HG03280 (cell line): ENCODE data around the gene FAM50A.

Source experiments
- ATAC-seq: cut with Tn5 transposase; IDR thresholded peaks from one replicate; pipeline ENCODE4 v1.9.1; 2021; ENCODE audit warnings: mild to moderate bottlenecking, moderate library complexity; ENCODE audit not compliant: unreplicated experiment

Gene FAM50A

GRCh38 chrX:154463611-154464220 lies 19.8 kb downstream of the FAM50A start:
- no peak for ATAC-seq

GRCh38 chrX:154464806-154465365 lies 20.9 kb downstream of the FAM50A start:
- ATAC-seq = no peak

- no peak for ATAC-seq
Observed at GRCh38 chrX:154465601-154466000, 21.7 kb downstream of the FAM50A start.

- no peak for ATAC-seq
Observed at GRCh38 chrX:154466036-154466435, 22.1 kb downstream of the FAM50A start.

GRCh38 chrX:154466907-154467306 lies 23.0 kb downstream of the FAM50A start:
- no peak for ATAC-seq

GRCh38 chrX:154467556-154467955 lies 23.6 kb downstream of the FAM50A start:
- no peak for ATAC-seq

GRCh38 chrX:154468217-154468616 lies 24.3 kb downstream of the FAM50A start:
- ATAC-seq = no peak

- no peak for ATAC-seq
Observed at GRCh38 chrX:154469114-154469513, 25.2 kb downstream of the FAM50A start.

- ATAC-seq = no peak
Observed at GRCh38 chrX:154469880-154470279, 25.9 kb downstream of the FAM50A start.

- ATAC-seq = no peak
Observed at GRCh38 chrX:154470434-154470833, 26.5 kb downstream of the FAM50A start.

- no peak for ATAC-seq
Observed at GRCh38 chrX:154470914-154471568, 27.1 kb downstream of the FAM50A start.

GRCh38 chrX:154471839-154472684 lies 28.1 kb downstream of the FAM50A start:
- no peak for ATAC-seq

- ATAC-seq = no peak
Observed at GRCh38 chrX:154472685-154473632, 29.0 kb downstream of the FAM50A start.

GRCh38 chrX:154473683-154474082 lies 29.7 kb downstream of the FAM50A start:
- no peak for ATAC-seq

GRCh38 chrX:154476821-154477220 lies 32.9 kb downstream of the FAM50A start:
- no peak for ATAC-seq

- no peak for ATAC-seq
Observed at GRCh38 chrX:154477891-154478477, 34.0 kb downstream of the FAM50A start.

GRCh38 chrX:154478728-154479622 lies 35.0 kb downstream of the FAM50A start, which contains the start of gene LAGE3:
Gene LAGE3, minus strand, starts transcription at chrX:154479281. Its CDS starts 366 bp downstream, at chrX:154478915.
- peak; percentile 81 for ATAC-seq

- no peak for ATAC-seq
Observed at GRCh38 chrX:154481195-154481594, 37.3 kb downstream of the FAM50A start.
